DOHH2 (cell line): ENCODE measurements around the gene NDUFS1.
"Not testable (repeated sequence)": the region's sequence is repeated elsewhere in the genome, so short reads cannot be mapped to it uniquely, and the experiment has no call there.

ENCODE experiments used
- H3F3A ChIP-seq: fragments of 200-600 bp; sonication (generic), shearing (Covaris generic); 2 replicates; pipeline ENCODE4 v1.6.0; 2016; ENCODE audit warnings: antibody characterized with exemption, mild to moderate bottlenecking; ENCODE audit not compliant: control insufficient read depth, insufficient read depth
- H3K27ac ChIP-seq: fragments of 200-600 bp; sonication (generic); 2 replicates; pipeline ENCODE4 v1.5.1; 2014; ENCODE audit warnings: low read depth, mild to moderate bottlenecking, low read length, moderate library complexity
- H3K27me3 ChIP-seq: fragments of 200-600 bp; sonication (generic); 2 replicates; pipeline ENCODE4 v1.6.1; 2014; ENCODE audit warnings: mild to moderate bottlenecking, low read length, mixed read lengths; ENCODE audit not compliant: control insufficient read depth
- H3K36me3 ChIP-seq: fragments of 200-600 bp; sonication (generic); 2 replicates; pipeline ENCODE4 v1.6.1; 2014; ENCODE audit warnings: mild to moderate bottlenecking, low read length, moderate library complexity, mixed read lengths; ENCODE audit not compliant: control insufficient read depth
- H3K4me1 ChIP-seq: fragments of 200-600 bp; sonication (generic); 2 replicates; pipeline ENCODE4 v1.6.1; 2014; ENCODE audit warnings: mild to moderate bottlenecking, low read length, mixed read lengths; ENCODE audit not compliant: control insufficient read depth
- H3K4me2 ChIP-seq: fragments of 200-600 bp; sonication (generic); 2 replicates; pipeline ENCODE4 v1.6.0; 2014; ENCODE audit warnings: mild to moderate bottlenecking, low read length, moderate library complexity
- H3K4me3 ChIP-seq: fragments of 200-600 bp; sonication (generic); 2 replicates; pipeline ENCODE4 v1.5.1; 2014; ENCODE audit warnings: mild to moderate bottlenecking, low read length, mixed read lengths
- H3K79me2 ChIP-seq: fragments of 200-600 bp; sonication (generic); 2 replicates; pipeline ENCODE4 v1.6.1; 2014; ENCODE audit warnings: mild to moderate bottlenecking, low read length, mixed read lengths; ENCODE audit not compliant: control insufficient read depth
- H3K9me2 ChIP-seq: fragments of 200-600 bp; sonication (generic); replicated peaks from 2 replicates; pipeline ENCODE4 v1.6.1; 2014; ENCODE audit warnings: mild to moderate bottlenecking, low read length, mixed read lengths; ENCODE audit not compliant: control insufficient read depth
- H3K9me3 ChIP-seq: fragments of 200-600 bp; sonication (generic); 2 replicates; pipeline ENCODE4 v1.6.1; 2014; ENCODE audit warnings: antibody characterized with exemption, low read length, mixed read lengths; ENCODE audit not compliant: control insufficient read depth, insufficient read depth
- H4K20me1 ChIP-seq: fragments of 200-600 bp; sonication (generic); 2 replicates; pipeline ENCODE4 v1.6.0; 2014; ENCODE audit warnings: low read depth, mild to moderate bottlenecking, antibody characterized with exemption, low read length, moderate library complexity; ENCODE audit not compliant: control insufficient read depth, insufficient read depth
- CTCF ChIP-seq: fragments of 200-600 bp; sonication (generic); IDR thresholded peaks from one replicate; pipeline ENCODE4 v1.5.1; 2014; ENCODE audit warnings: antibody characterized with exemption, mild to moderate bottlenecking, low read depth, low read length; ENCODE audit not compliant: poor library complexity, severe bottlenecking
- EZH2phosphoT487 ChIP-seq: fragments of 200-600 bp; sonication (generic); IDR thresholded peaks from 2 replicates; pipeline ENCODE4 v1.6.1; 2017; ENCODE audit warnings: borderline replicate concordance, mild to moderate bottlenecking, antibody characterized with exemption, low read length, moderate library complexity, mixed read lengths

NDUFS1 gene

GRCh38 chr2:206176901-206177300 lies 17.7 kb upstream of the NDUFS1 start:
- Histone ChIP-seq H3K4me1 (no peaks in the 10 kb centered on the region), H3K9me3 (no peaks in the 10 kb centered on the region), H3K79me2 (no peaks in the 10 kb centered on the region), H3K27ac (no peak overlapping the region), H4K20me1 (no peaks in the 10 kb centered on the region), H3K27me3 (no peaks in the 10 kb centered on the region), H3K9me2 (no peaks in the 10 kb centered on the region), H3K4me2 (no peak overlapping the region), H3F3A (no peaks in the 10 kb centered on the region), H3K4me3 (no peak overlapping the region), H3K36me3 (no peaks in the 10 kb centered on the region)
- TF ChIP-seq CTCF (no peak), EZH2phosphoT487 (no peak)

GRCh38 chr2:206176121-206176520 lies 16.9 kb upstream of the NDUFS1 start:
- no peaks in the 10 kb centered on the region for H3K9me3 ChIP-seq
- H3K79me2 ChIP-seq = no peaks in the 10 kb centered on the region
- H3K27ac ChIP-seq = no peak overlapping the region
- H3K27me3 ChIP-seq = no peaks in the 10 kb centered on the region
- H3K4me3 ChIP-seq = no peak overlapping the region
- no peaks in the 10 kb centered on the region for H3K9me2 ChIP-seq
- TF ChIP-seq EZH2phosphoT487 (no peak), CTCF (no peak)
- no peaks in the 10 kb centered on the region for H4K20me1 ChIP-seq
- no peak overlapping the region for H3K4me2 ChIP-seq
- H3K4me1 ChIP-seq = no peaks in the 10 kb centered on the region
- H3K36me3 ChIP-seq = no peaks in the 10 kb centered on the region
- H3F3A ChIP-seq = no peaks in the 10 kb centered on the region

- no peaks in the 10 kb centered on the region for H3K27me3 ChIP-seq
- no peaks in the 10 kb centered on the region for H3K9me3 ChIP-seq
- no peak overlapping the region for H3K27ac ChIP-seq
- H3K4me3 ChIP-seq = no peak overlapping the region
- H3K36me3 ChIP-seq = no peaks in the 10 kb centered on the region
- no peaks in the 10 kb centered on the region for H3K4me1 ChIP-seq
- H3F3A ChIP-seq = no peaks in the 10 kb centered on the region
- no peaks in the 10 kb centered on the region for H4K20me1 ChIP-seq
- TF ChIP-seq CTCF = no peak
- TF ChIP-seq EZH2phosphoT487 = no peak
- no peak overlapping the region for H3K4me2 ChIP-seq
- no peaks in the 10 kb centered on the region for H3K79me2 ChIP-seq
- no peaks in the 10 kb centered on the region for H3K9me2 ChIP-seq
Observed at GRCh38 chr2:206173147-206173546, 13.9 kb upstream of the NDUFS1 start.

- H4K20me1 ChIP-seq, H3K9me2 ChIP-seq, H3K4me2 ChIP-seq, H3K4me3 ChIP-seq, H3K4me1 ChIP-seq, H3K27me3 ChIP-seq, H3F3A ChIP-seq, H3K9me3 ChIP-seq, H3K27ac ChIP-seq, H3K36me3 ChIP-seq, H3K79me2 ChIP-seq: not testable (repeated sequence)
Observed at GRCh38 chr2:206171624-206172397, 12.6 kb upstream of the NDUFS1 start.

- not testable (repeated sequence) for H3K4me2 ChIP-seq, H3K27ac ChIP-seq
Observed at GRCh38 chr2:206168230-206168629, 9.0 kb upstream of the NDUFS1 start.

More at GRCh38 chr2:206168230-206168629, 9.0 kb upstream of the NDUFS1 start:
- not testable (repeated sequence) for H3K9me2 ChIP-seq, H3K4me1 ChIP-seq, H3K27me3 ChIP-seq, H3K4me3 ChIP-seq, H3K79me2 ChIP-seq, H3K9me3 ChIP-seq, H4K20me1 ChIP-seq
- Histone ChIP-seq H3K36me3 (peaks cover 26% of the 10 kb centered on the region), H3F3A (peaks cover 14% of the 10 kb centered on the region)
